IPS-NIHi11 (cell line): ENCODE results near the gene POLE3.
"Not testable (repeated sequence)": the region's sequence is repeated elsewhere in the genome, so short reads cannot be mapped to it uniquely, and the experiment has no call there.

Experiments
- DNase-seq: peaks from one replicate; pipeline ENCODE4 v3.0.0; 2012; ENCODE audit warnings: mixed read lengths, low spot score

POLE3 gene

GRCh38 chr9:113403646-113404045 lies 6.8 kb downstream of the POLE3 start:
- DNase-seq, result no peak

- DNase-seq, result peak; percentile 98
Measured at GRCh38 chr9:113401027-113401792, 9.3 kb downstream of the POLE3 start, which contains the start of gene ALAD. ALAD (minus strand) TSS chr9:113401284; CDS start chr9:113393559, 7,725 bp downstream.

- no peak for DNase-seq
Measured at GRCh38 chr9:113399646-113400200, 10.8 kb downstream of the POLE3 start.

GRCh38 chr9:113398796-113399195 lies 11.7 kb downstream of the POLE3 start:
- DNase-seq, result no peak

- DNase-seq, result no peak
Measured at GRCh38 chr9:113397203-113397631, 13.3 kb downstream of the POLE3 start.

- no peak for DNase-seq
Measured at GRCh38 chr9:113395000-113395861, 15.2 kb downstream of the POLE3 start.

GRCh38 chr9:113393281-113393680 lies 17.2 kb downstream of the POLE3 start:
- DNase-seq, result no peak

GRCh38 chr9:113391917-113392316 lies 18.6 kb downstream of the POLE3 start:
- no peak for DNase-seq

- DNase-seq, result no peak
Measured at GRCh38 chr9:113390192-113390960, 20.1 kb downstream of the POLE3 start.

- DNase-seq, result no peak
Measured at GRCh38 chr9:113389451-113389850, 21.0 kb downstream of the POLE3 start.

- no peak for DNase-seq
Measured at GRCh38 chr9:113388833-113389232, 21.6 kb downstream of the POLE3 start.

GRCh38 chr9:113387560-113388230 lies 22.8 kb downstream of the POLE3 start:
- no peak for DNase-seq

GRCh38 chr9:113386571-113387393 lies 23.7 kb downstream of the POLE3 start:
- no peak for DNase-seq

- DNase-seq, result no peak
Measured at GRCh38 chr9:113381909-113382411, 28.5 kb downstream of the POLE3 start.

- not testable (repeated sequence) for DNase-seq
Measured at GRCh38 chr9:113381441-113381840, 29.0 kb downstream of the POLE3 start.

GRCh38 chr9:113380869-113381378 lies 29.6 kb downstream of the POLE3 start:
- DNase-seq, result no peak

- DNase-seq, result not testable (repeated sequence)
Measured at GRCh38 chr9:113379829-113380210, 30.7 kb downstream of the POLE3 start.

GRCh38 chr9:113379094-113379828 lies 31.2 kb downstream of the POLE3 start:
- not testable (repeated sequence) for DNase-seq
